Measurements from ENCODE around the gene COBL. TPM values are rescaled to one million over a fixed set of nuclear protein-coding genes. Genes with fewer than 3 reads are reported as not detected.

The COBL gene
- total and polyA plus RNA-seq, 2 donors (not counting 3 experiments of a cell fraction or from before 2014, with no cell fraction given): 0.11 TPM; not detected in 1

GRCh38 chr7:51230723-51231122, 85.9 kb downstream of the COBL start:
- TF ChIP-seq MAX (IDR thresholded peaks at IDR 0.05; ENCODE audit: insufficient read depth, insufficient read length) (no peak), GATA2 (IDR thresholded peaks at IDR 0.05; ENCODE audit: insufficient read depth, insufficient read length, low read depth, low read length) (no peak), POLR2AphosphoS5 (IDR thresholded peaks at IDR 0.05; ENCODE audit: insufficient read depth, low read depth, low read length) (no peak), FOS (IDR thresholded peaks at IDR 0.05; ENCODE audit: borderline replicate concordance, insufficient read depth, low read length) (no peak), JUN (IDR thresholded peaks at IDR 0.05; ENCODE audit: borderline replicate concordance, insufficient read depth, insufficient read length, low read depth) (no peak), CTCF (IDR thresholded peaks at IDR 0.05; ENCODE audit: extremely low read depth in 1 of 2, insufficient read depth in 1 of 2, low read depth in 1 of 2, low read length in 2 of 2) (no peak), EZH2 (IDR thresholded peaks at IDR 0.05; ENCODE audit: borderline replicate concordance, low read depth, low read length, severe bottlenecking) (no peak), MYC (IDR thresholded peaks at IDR 0.05; ENCODE audit: low read depth, low read length) (no peak), POLR2A (IDR thresholded peaks at IDR 0.05; ENCODE audit: low read depth, low read length) (no peak)
- BruUV-seq (replicated peaks): no TSS peak
- Histone ChIP-seq H3K4me1 (ENCODE audit: control insufficient read depth, extremely low read depth, insufficient read depth, low read length) (no peaks in the 10 kb centered on the region), H3K4me2 (ENCODE audit: insufficient read depth, low read length) (no peak overlapping the region), H3K27me3 (ENCODE audit: control insufficient read depth in 2 of 2, insufficient read depth in 2 of 2, low read length in 2 of 2) (no peaks in the 10 kb centered on the region), H2AFZ (ENCODE audit: low read depth, low read length) (no peak overlapping the region), H3K9ac (replicated peaks; ENCODE audit: extremely low read depth, insufficient read depth, low read length) (no peak overlapping the region), H4K20me1 (replicated peaks; ENCODE audit: control insufficient read depth, extremely low read depth, insufficient read depth, low read length) (no peaks in the 10 kb centered on the region), H3K4me3 (replicated peaks in 1 of 3; ENCODE audit: insufficient read depth in 1 of 3, low read depth in 1 of 3, low read length in 3 of 3) (no peak overlapping the region), H3K36me3 (ENCODE audit: control insufficient read depth in 2 of 2, extremely low read depth in 1 of 2, insufficient read depth in 2 of 2, low read length in 2 of 2) (no peaks in the 10 kb centered on the region), H3K9me1 (replicated peaks; ENCODE audit: control insufficient read depth, extremely low read depth, insufficient read depth, low read length) (no peaks in the 10 kb centered on the region), H3K79me2 (ENCODE audit: control insufficient read depth, insufficient read depth, low read length) (no peaks in the 10 kb centered on the region), H3K9me3 (replicated peaks; ENCODE audit: control insufficient read depth, insufficient read depth, low read length) (no peaks in the 10 kb centered on the region), H3K27ac (ENCODE audit: insufficient read depth, low read depth, low read length) (no peak overlapping the region)
- CTCF ChIA-PET: no interaction called here
- dilution Hi-C loops (cut with MboI; ENCODE audit: extremely low pct_ligation_motif_present, low sequenced_read_pairs) (no loop called here), intact Hi-C loops (cut with micrococcal nuclease) (no loop called here)
- POLR2A ChIA-PET: no interaction called here
- FAIRE-seq (no peak), DNase-seq (ENCODE audit: low read depth, low spot score) (no peak)
